Stimulated activated naive CD4-positive, alpha-beta T cell treated with Interleukin-2 at 50 U/mL for 16 hours (primary cell): ENCODE results near the gene CORO6.

ENCODE experiments used
- DNase-seq: peaks from one replicate; lab custom pipeline; 2025; lab: John Stamatoyannopoulos, UW

Gene CORO6

DNA sequence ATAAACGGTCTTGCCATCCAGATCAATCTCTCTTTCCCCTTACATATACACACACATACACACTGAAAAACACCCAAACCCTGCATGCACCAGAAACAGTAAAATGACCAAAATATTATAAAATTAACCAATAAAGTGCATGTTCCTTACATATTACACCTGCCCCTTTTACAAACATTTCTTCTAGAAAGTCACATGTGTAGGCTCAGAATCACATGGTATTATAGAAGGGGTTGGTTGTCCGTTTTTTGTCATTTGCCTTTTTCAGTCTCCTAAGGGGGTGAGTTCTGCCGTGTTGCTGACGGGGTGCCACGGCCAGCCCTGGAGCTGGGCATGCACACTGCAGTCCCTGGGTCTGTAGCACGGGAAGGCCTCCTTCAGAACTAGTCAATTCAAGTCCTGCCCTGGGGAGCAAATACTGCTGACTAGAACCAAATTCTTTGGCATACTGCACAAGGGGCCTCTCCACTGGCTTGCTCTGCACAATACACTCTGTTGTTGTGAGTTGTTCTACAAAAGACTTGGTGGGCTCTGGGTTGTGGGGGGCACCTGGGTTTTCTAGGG lies 8.0 kb upstream of the CORO6 start:
- no peak for DNase-seq

DNA sequence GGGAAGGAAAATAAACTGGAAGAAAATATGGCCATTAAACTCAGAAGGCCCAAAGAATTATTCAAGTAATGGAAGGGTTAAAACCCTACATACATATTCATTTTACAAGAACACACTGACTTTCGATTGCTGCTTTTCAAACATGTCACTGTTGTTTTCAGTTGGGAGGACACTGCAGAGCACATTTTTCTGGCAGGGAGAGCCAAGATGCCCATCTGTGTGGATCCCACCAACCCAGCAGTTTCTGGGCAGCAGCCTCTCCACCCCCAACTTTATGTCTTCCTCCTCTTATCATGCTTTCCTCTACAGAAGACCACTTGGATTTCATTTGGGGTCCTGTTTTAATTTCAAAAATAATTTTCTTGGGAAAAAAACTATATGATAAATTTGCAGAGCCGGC lies 7.1 kb upstream of the CORO6 start:
- DNase-seq, result no peak

GRCh38 chr17:29628644-29629043 lies 5.9 kb upstream of the CORO6 start:
- DNase-seq, result no peak

DNA sequence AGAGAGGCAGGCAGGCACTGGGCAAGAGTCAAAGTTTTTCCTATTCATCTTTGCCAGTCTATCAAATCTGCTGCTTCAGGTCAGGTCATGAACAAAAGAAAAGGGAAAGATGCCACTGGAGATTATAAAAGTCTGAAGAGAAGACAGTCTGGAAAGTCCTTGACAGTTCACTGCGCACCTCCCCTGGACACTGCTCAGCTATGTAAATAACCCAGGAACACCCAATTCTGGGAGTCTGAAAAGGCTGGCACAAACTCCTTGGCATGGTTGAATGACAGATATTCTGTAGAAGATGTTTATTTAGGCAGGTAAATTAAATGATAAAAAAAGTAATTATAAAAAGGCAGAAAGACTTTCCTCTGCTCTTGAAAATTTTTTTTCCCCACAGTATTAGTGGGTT lies 5.2 kb upstream of the CORO6 start:
- DNase-seq, result no peak

DNA sequence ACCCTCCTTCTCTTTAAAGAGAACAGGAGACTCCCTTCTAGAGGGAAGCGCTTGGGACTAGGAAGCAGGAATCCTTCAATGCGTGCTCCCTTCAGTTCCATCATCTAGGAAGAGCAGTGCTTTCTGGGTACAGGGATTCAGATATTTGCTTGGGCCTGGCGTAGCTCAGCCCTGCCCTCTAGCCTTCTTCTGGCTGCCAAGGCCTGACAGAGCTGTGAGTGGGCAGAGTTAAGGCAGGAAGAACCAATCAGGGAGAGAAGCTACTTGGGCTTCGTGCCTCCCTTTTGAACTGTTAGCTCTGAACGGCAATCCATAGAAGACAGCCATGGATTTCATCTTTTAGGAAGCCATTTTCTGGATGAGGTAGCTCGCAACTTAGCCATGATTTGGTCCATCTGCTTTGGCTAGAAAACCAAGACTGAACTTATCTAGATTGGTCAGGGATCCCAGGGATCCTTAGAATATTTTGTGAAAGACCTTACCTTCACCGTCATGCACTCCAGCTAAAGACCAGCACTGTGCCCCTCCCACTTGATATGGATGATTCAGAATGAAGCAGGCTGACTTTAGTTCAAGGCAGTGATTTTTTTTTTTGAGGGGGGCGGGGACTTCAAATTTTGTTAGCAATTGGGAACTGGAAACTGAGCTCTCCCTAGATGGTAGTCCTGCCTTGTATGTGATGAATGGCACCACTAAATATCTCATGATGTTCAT lies 2.5 kb upstream of the CORO6 start:
- no peak for DNase-seq

GRCh38 chr17:29624586-29624985 lies 1.9 kb upstream of the CORO6 start:
- DNase-seq, result no peak

- DNase-seq, result no peak
Observed at GRCh38 chr17:29623283-29623647, 553 bp upstream of the CORO6 start.

DNA sequence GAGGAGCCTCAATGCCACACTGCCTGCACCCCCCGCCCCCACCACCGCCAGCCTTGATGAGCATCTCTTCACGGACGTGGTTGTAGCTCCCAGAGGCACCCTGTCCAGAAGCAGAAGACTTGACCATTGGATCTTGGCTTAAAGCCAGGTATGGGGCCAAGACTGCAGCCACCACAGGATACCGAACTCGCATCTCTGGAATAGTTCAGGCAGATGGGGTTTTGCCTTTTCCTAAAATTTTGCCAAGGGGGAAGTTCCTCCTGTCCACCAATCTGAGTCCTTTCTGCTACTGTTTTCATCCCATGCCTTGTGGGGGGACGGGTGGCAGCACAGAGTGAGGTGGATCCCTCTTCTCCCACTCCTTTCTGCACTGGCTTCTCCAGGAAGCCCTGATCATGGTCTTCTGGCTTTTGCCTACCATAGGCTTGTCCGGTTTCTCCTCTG lies 939 bp downstream of the CORO6 start:
- DNase-seq, result no peak

- DNase-seq, result no peak
Observed at GRCh38 chr17:29620779-29621500, 1.8 kb downstream of the CORO6 start.

- no peak for DNase-seq
Observed at GRCh38 chr17:29620271-29620670, 2.4 kb downstream of the CORO6 start.

DNA sequence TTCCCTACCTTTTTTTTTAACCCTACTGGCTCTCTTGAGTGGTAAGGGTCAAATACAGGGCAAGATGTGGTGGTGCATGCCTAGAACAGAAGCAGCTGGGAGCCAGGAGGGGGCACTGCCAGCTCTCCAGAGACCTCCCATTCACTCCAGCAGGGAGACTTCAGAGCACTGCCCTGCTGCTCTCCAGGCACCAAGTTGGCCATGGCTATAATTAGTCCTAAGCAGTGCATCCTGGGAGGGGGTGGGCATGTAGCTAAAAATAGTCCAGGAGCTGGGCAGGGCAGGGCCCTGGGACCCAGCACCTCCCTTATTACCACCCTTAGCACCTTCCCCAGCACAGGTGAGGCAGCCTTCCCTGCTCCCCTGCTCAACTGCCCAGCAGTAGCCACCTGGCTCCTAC lies 3.5 kb downstream of the CORO6 start:
- DNase-seq, result no peak

DNA sequence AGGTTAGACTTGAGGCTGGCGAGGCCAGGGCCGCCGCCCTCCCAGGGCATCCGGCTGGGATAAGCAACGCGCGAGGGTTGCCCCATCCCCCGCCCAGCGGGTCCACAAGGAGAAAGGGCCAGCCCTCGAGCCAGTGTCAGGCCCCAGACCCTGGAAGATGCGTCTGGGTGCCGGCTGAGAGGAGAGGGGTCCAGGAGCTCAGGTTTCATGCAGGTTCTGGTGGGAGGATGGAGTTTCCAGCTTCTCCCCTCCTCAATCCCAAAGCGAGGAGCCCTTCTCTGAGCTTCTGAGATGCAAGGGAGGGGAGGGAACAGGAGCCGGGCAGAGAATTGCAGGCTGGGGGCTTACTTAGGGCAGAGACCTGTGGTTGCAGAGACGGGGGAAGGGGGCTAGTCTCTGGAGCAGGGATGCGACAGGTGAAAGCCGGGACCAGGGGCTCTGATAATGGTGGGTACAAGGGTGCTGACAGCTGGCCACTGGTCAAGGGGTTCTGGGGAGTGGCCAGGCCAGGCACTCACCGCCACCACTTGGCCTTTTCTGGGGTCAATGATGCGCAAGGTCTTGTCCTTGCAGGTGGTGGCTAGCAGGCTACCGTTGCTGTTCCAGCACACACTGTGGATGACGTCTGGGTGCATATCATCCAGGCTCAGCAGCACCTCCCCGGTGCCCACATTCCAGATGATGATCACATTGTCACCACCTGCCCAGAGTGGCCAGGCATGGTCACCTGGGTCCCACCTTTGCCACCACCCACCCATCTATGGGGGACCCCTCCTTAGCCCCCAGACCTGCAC lies 4.2 kb downstream of the CORO6 start:
- DNase-seq, result no peak

DNA sequence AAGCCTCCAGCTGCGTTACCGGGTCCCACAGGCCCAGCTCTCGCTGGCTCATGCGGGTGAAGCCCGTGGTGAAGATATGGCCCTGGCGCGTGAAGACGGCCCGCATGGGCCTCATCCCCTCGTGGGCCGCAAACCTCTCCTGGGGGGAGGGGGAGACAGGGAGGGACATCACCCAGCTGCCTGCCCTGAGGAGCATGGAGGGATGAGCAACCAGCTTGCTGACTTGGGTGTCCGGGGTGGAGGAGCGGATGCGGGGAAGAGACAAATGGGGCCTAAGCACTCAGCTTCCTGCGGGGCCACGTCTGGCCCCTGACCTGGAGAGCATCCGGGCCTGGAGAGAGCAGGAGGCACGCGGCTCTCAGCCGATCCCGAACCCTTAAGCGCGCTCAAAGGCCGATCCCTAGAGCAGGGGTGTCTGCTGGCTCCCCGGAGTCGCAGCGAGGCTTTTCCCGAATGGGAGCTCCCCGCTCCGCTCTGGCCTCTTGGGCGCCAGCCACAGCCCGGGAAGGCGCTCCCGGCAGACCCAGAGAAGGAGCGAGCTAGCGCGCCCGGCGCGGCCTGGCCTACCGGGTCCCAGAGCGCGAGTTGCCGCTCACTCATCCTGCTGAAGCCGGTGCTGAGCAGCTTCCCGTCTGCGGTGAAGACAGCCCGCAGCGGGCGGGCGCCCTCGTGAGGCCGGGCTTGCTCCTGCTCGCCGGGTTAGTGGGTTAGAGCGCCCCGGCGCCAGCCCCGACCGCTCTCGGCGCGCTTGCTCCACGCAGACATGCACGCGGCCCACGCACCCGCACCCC lies 5.0 kb downstream of the CORO6 start:
- peak; percentile 84 for DNase-seq

DNA sequence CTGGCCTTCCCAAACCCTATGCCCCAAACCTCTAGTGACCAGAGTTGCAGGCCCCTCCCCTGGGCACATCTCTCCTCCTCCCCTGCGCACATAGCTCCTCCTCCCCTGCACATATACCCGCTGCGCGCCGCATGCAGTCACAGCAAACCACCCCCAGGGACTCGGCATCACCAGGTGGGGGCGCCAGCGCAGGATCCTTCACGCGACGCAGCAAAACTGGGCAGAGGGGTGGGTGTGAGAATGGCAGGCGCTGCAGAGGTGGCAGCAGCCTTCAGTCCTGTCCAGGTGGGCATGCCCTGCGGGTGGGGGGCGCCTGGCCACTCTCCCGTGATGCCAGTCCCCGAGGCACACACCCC lies 5.6 kb downstream of the CORO6 start:
- peak; percentile 92 for DNase-seq

GRCh38 chr17:29616300-29617048 lies 6.2 kb downstream of the CORO6 start:
- no peak for DNase-seq

GRCh38 chr17:29615492-29616299 lies 7.0 kb downstream of the CORO6 start:
- DNase-seq, result peak; percentile 79

DNA sequence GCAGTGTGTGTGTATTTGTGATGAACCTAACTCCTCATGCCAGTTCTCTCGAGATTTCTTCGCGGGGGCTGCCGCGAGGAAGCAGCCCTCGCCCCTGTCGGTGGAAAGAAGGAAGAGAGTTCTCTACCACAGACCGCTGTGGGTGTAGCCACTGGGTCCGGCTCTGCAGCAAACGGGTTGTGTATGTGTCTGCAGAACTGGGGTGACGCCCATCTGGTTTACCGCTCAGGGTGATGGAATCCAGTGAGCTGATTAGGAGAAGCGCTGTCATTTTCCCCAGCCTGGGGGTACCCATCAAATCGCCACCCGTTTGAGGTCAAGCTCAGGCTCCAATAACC lies 7.7 kb downstream of the CORO6 start:
- peak; percentile 61 for DNase-seq

DNA sequence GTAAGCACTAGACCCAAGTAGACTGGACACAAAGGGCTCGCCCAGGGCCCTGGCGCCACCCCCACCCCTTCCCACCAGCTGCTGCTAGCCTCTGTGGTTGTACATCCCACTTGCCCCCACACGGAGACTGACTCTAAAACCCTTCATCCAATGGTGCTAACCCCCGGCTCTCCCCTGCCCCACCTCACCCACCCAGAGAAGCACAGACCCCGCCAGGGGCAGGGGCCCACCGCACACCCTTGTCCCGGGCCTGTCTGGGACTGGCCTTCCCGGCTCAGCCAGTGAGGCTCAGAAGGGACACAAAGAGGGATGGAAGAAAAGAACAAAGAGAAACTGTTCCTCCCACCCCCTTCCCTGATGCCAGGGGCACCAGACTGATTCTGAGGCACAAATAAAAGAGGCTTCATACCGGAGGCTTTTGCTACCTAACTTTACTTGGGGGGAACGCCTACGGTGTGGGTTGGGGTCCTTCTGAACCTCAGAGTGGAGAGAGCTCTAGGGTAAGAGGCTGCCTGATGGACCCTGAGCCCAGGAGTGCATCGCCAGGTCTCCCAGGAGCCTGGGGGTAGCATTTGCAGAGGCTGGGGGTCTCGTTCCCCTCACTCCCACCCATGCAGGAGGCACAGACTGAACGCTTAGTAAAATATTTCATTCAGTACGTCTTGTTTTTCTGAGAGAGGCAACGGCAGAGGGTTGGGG lies 8.2 kb downstream of the CORO6 start:
- no peak for DNase-seq

- DNase-seq, result no peak
Observed at GRCh38 chr17:29613856-29614255, 8.9 kb downstream of the CORO6 start.

DNA sequence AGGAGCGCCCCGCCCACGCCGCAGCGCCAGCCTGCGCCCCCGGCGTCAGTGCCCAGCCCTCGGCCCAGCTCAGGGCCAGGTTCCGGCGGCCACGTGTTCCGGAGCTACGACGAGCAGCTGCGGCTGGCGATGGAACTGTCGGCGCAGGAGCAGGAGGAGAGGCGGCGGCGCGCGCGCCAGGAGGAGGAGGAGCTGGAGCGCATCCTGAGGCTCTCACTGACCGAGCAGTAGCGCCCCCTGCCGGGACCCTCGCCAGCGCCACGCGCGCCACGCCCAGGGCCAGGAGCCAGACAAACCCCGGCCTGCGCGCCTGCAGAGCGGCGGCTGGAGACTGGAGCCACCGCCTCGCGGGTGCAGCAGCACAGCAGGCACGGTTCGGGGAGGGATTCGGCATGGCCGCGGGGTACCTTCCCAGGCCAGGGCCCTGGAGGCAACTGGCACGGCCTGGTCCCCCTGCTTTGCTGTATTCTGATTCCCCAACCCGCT lies 9.3 kb downstream of the CORO6 start:
- peak; percentile 88 for DNase-seq
